ENCODE measurements around the gene NOL4.

NOL4 gene

DNA sequence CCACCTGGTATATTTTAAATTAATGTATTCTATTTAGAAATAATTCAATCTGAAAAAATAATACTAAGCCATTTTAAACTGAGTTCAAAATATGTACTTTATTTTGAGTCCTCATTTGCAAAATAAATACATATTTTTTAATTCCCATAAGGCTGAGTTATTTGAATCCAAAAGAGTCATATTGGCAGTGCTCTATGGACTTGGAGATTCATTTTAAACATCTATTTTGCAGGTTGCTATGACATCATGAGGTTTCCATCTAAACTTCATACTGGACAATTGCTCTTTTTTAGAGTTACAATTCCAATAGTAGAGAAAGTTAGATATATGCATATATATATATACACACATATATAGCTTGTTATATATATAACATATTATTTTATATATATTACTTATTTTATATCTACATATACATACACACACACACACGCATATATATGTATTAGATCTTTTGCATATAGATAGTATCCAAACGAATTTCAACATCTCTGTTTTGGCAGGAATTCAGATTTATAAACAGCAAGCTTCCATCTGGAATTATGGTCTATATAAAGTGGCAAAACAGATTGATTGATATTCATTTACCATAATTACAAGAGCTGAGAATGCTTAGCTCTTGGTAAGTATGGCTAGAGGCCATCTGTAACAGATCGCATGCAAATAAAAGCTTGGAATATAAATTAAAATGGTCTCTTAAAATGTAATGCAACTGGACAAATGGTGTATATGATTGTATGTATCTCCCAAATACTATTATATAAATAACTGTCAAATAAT is 34.9 kb downstream of the NOL4 start:
- no peak overlapping the region for H3K27ac ChIP-seq
- no peak for DNase-seq (ENCODE audit: low spot score)
- no peak overlapping the region for H3K4me3 ChIP-seq
- no peak for TF ChIP-seq CTCF (IDR thresholded peaks at IDR 0.05)

Measured in coronary artery (tissue), 2 donors.